CD4-positive, alpha-beta T cell (primary cell): Measurements from ENCODE around the gene PCARE. TPM values are rescaled to one million over a fixed set of nuclear protein-coding genes. Genes with fewer than 3 reads are reported as not detected.

Source experiments
- ATAC-seq: fragments of 200-7000 bp; cut with Tn5 transposase; one replicate; pipeline ENCODE4 v1.10.0; 2022; ENCODE audit warnings: mild to moderate bottlenecking; ENCODE audit not compliant: poor library complexity
- CTCF ChIA-PET: fragments of 350-600 bp; sonication (Branson Sonifier 250); formaldehyde crosslinking; loops from one replicate; lab custom pipeline; 2021; ENCODE audit warnings: antibody characterized with exemption, inconsistent platforms; lab: Charles Lee
- POLR2A ChIA-PET: fragments of 350-600 bp; sonication (Branson Sonifier 250); formaldehyde crosslinking; loops from one replicate; lab custom pipeline; 2021; ENCODE audit warnings: antibody characterized with exemption, inconsistent platforms; lab: Charles Lee
- DNase-seq, 14 experiments: peaks; one replicate each; pipeline ENCODE4 v3.0.0-alpha.2; 2013 to 2020; ENCODE audit warnings: mixed read lengths in 2 of 14
- H3K27ac ChIP-seq, 2 donors: one replicate each; pipeline versions ENCODE4 v1.5.1 to v1.7.0; 2013; ENCODE audit warnings: low read length in 2 of 2, low read depth in 1 of 2, mild to moderate bottlenecking in 1 of 2
- H3K27me3 ChIP-seq, 2 experiments: 1 replicate in 1 of 2; 2 replicates in 1 of 2; pipeline versions ENCODE4 v1.6.1 to v1.7.0; 2013; ENCODE audit warnings: low read length in 2 of 2, control low read depth in 1 of 2, mild to moderate bottlenecking in 1 of 2, moderate library complexity in 1 of 2; ENCODE audit not compliant: insufficient read depth in 2 of 2, control insufficient read depth in 1 of 2
- H3K36me3 ChIP-seq: one replicate; pipeline ENCODE4 v1.6.1; 2013; ENCODE audit warnings: low read length, control low read depth; ENCODE audit not compliant: insufficient read depth
- H3K4me1 ChIP-seq: one replicate; pipeline ENCODE4 v1.6.1; 2013; ENCODE audit warnings: low read length, control low read depth; ENCODE audit not compliant: insufficient read depth
- H3K4me3 ChIP-seq: one replicate; pipeline ENCODE4 v1.5.1; 2013; ENCODE audit warnings: mild to moderate bottlenecking, low read length, moderate library complexity
- H3K9me3 ChIP-seq, 2 experiments: 1 replicate in 1 of 2; 2 replicates in 1 of 2; pipeline versions ENCODE4 v1.6.1 to v1.7.0; 2013; ENCODE audit warnings: low read length in 2 of 2, mild to moderate bottlenecking in 2 of 2, control low read depth in 1 of 2, moderate library complexity in 1 of 2; ENCODE audit not compliant: control insufficient read depth in 1 of 2, insufficient read depth in 1 of 2
- H3K27ac Mint-ChIP-seq: one replicate; pipeline ENCODE4 v1.8.0; 2020; ENCODE audit warnings: mixed read lengths
- H3K27me3 Mint-ChIP-seq: one replicate; pipeline ENCODE4 v1.8.0; 2021; ENCODE audit warnings: mixed read lengths
- H3K36me3 Mint-ChIP-seq: one replicate; pipeline ENCODE4 v1.8.0; 2021; ENCODE audit warnings: low read depth, mixed read lengths
- H3K4me1 Mint-ChIP-seq: one replicate; pipeline ENCODE4 v1.8.0; 2021; ENCODE audit warnings: low read depth, mixed read lengths
- H3K4me3 Mint-ChIP-seq: one replicate; pipeline ENCODE4 v1.8.0; 2020; ENCODE audit warnings: mild to moderate bottlenecking, mixed read lengths
- H3K9me3 Mint-ChIP-seq: one replicate; pipeline ENCODE4 v1.8.0; 2020; ENCODE audit warnings: mixed read lengths
- intact Hi-C, 2 experiments: fragments of 100-400 bp; cut with DNase I in 1 of 2; cut with micrococcal nuclease in 1 of 2; formaldehyde crosslinking; loops; one replicate each; pipeline versions ENCODE4 v1.15.1 to v1.9.0; 2023 to 2025; cut with DNase I, micrococcal nuclease
- total RNA-seq, 174 experiments: library from RNA in 2 of 174; stranded (reverse) in 2 of 174; gene quantifications; one replicate each; pipeline ENCODE4 v1.2.3 and lab custom pipeline; 2021 to 2026
- TF ChIP-seq, protein P1 (sequence below): fragments of 200-600 bp; IDR thresholded peaks from one replicate; pipeline ENCODE4 v1.8.0; 2022; ENCODE audit warnings: antibody characterized with exemption, mild to moderate bottlenecking

Gene PCARE
- total RNA-seq, 2 experiments from 2014 or later = not detected

- H3K36me3 Mint-ChIP-seq = no peaks in the 10 kb centered on the region
- Histone ChIP-seq H3K27ac (no peak overlapping the region), H3K4me3 (no peak overlapping the region), H3K9me3 (no peaks in the 10 kb centered on the region), H3K27me3 (no peaks in the 10 kb centered on the region), H3K4me1 (peaks cover 14% of the 10 kb centered on the region), H3K36me3 (no peaks in the 10 kb centered on the region)
- no peaks in the 10 kb centered on the region for H3K9me3 Mint-ChIP-seq
- H3K27me3 Mint-ChIP-seq = no peaks in the 10 kb centered on the region
- H3K27ac Mint-ChIP-seq = no peak overlapping the region
- peaks cover 3% of the 10 kb centered on the region for H3K4me1 Mint-ChIP-seq
- intact Hi-C loops = no loop called here
- ChIA-PET CTCF (interaction anchor here (0.5 kb wide), 1 partner anchor 20 kb away, joined by 3 read pairs; no protein-coding TSS in a partner anchor), POLR2A (no interaction called here)
- no peak overlapping the region for H3K4me3 Mint-ChIP-seq
- no peak for ATAC-seq
- DNase-seq = no peak
- TF ChIP-seq, protein P1, sequence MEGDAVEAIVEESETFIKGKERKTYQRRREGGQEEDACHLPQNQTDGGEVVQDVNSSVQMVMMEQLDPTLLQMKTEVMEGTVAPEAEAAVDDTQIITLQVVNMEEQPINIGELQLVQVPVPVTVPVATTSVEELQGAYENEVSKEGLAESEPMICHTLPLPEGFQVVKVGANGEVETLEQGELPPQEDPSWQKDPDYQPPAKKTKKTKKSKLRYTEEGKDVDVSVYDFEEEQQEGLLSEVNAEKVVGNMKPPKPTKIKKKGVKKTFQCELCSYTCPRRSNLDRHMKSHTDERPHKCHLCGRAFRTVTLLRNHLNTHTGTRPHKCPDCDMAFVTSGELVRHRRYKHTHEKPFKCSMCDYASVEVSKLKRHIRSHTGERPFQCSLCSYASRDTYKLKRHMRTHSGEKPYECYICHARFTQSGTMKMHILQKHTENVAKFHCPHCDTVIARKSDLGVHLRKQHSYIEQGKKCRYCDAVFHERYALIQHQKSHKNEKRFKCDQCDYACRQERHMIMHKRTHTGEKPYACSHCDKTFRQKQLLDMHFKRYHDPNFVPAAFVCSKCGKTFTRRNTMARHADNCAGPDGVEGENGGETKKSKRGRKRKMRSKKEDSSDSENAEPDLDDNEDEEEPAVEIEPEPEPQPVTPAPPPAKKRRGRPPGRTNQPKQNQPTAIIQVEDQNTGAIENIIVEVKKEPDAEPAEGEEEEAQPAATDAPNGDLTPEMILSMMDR = no peak
Observed at GRCh38 chr2:29021886-29022285, 52.4 kb downstream of the PCARE start.

DNA sequence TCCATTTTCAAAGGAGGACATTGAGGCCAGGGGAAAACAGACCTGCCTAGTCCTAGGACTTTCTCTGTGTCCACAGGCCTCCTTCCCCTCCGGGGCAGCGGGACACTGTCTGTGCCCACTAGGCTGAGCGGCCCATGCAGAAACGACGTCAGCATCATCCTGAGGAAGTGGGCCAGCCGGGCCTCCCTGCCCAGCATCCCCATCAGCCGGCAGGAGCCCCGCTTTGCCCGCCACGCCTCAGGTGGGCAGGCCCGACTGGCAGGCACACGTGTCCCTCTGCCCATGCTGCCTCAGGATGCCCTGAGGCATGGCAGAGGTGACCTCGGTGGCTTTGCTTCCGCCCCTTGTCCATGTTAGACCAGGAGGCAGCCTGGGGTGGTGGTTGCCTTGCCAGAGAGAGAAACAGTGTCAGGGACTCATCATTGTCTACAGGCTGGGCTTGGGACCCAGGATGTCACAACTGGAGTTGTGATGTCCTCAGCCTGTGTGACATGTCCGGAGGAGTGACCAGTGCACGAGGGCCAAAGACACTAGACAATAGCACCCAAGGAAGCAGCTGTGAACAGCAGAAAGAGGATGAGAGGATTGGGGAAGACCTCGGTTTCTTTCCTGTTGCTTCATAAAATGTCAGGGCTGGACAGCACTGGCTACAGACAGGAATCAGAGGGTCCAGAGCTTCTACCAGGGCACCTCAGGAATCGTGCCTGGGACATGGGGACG lies 56.4 kb downstream of the PCARE start:
- Histone ChIP-seq H3K27me3 (no peaks in the 10 kb centered on the region), H3K36me3 (no peaks in the 10 kb centered on the region), H3K4me1 (peaks cover 54% of the 10 kb centered on the region), H3K4me3 (no peak overlapping the region), H3K9me3 (no peaks in the 10 kb centered on the region), H3K27ac (peak overlapping the region in 1 of 2 donors; percentile 86)
- H3K27me3 Mint-ChIP-seq = no peaks in the 10 kb centered on the region
- ChIA-PET POLR2A (no interaction called here), CTCF (interaction anchor here (0.6 kb wide), 1 partner anchor 67 kb away, joined by 3 read pairs; no protein-coding TSS in a partner anchor)
- TF ChIP-seq, protein P1 = no peak
- DNase-seq (no peak), ATAC-seq (no peak)
- H3K9me3 Mint-ChIP-seq = no peaks in the 10 kb centered on the region
- H3K36me3 Mint-ChIP-seq = no peaks in the 10 kb centered on the region
- peak overlapping the region; percentile 54 for H3K27ac Mint-ChIP-seq
- H3K4me1 Mint-ChIP-seq = peaks cover 43% of the 10 kb centered on the region
- no peak overlapping the region for H3K4me3 Mint-ChIP-seq
- intact Hi-C loops = loop anchor here in 1 of 2 experiments (10.0 kb wide), 3 partner anchors 123 to 453 kb away; partner anchors contain the start of genes SPDYA and WDR43

- no peaks in the 10 kb centered on the region for H3K27me3 ChIP-seq
- H3K4me3 ChIP-seq = no peak overlapping the region
- Mint-ChIP-seq H3K36me3 (no peaks in the 10 kb centered on the region), H3K4me3 (peak overlapping the region; percentile 74), H3K27ac (peak overlapping the region; percentile 99), H3K4me1 (peaks cover 57% of the 10 kb centered on the region), H3K27me3 (no peaks in the 10 kb centered on the region), H3K9me3 (no peaks in the 10 kb centered on the region)
- CTCF ChIA-PET = interaction anchor here (1.2 to 1.7 kb wide), 2 partner anchors 16 to 112 kb away, joined by 3 to 5 read pairs; no protein-coding TSS in a partner anchor
- peak overlapping the region; percentile 81 to 86 for H3K27ac ChIP-seq
- DNase-seq = peak in 1 of 14 experiments; percentile 43
- POLR2A ChIA-PET = interaction anchor here (1.0 to 2.2 kb wide), 3 partner anchors 16 to 146 kb away, joined by 3 to 9 read pairs (median 3); partner anchors contain the start of genes TRMT61B and WDR43
- TF ChIP-seq, protein P1 = no peak
- ATAC-seq = no peak
- intact Hi-C loops = loop anchor here in 1 of 2 experiments (10.0 kb wide), 3 partner anchors 122 to 452 kb away; partner anchors contain the start of genes SPDYA and WDR43
- peaks cover 68% of the 10 kb centered on the region for H3K4me1 ChIP-seq
- H3K36me3 ChIP-seq = no peaks in the 10 kb centered on the region
- H3K9me3 ChIP-seq = no peaks in the 10 kb centered on the region
Observed at GRCh38 chr2:29016504-29016903, 57.8 kb downstream of the PCARE start.
